GM12878 (cell line): ENCODE results near the gene KASH5. TPM values are rescaled to one million over a fixed set of nuclear protein-coding genes. Genes with fewer than 3 reads are reported as not detected.
A peak's percentile ranks its signal among the peaks of the same experiment; 100 is the strongest.

Source experiments
- E2F8 ChIP-seq: fragments of 450-650 bp; IDR thresholded peaks from 2 replicates; pipeline ENCODE4 v1.6.1; 2018; ENCODE audit warnings: mild to moderate bottlenecking, low read depth, moderate library complexity; ENCODE audit not compliant: partially characterized antibody
- EED ChIP-seq: sonication (generic); IDR thresholded peaks from 2 replicates; pipeline ENCODE4 v1.6.1; 2016; ENCODE audit warnings: antibody characterized with exemption, low read depth
- ETV6 ChIP-seq, 2 experiments: fragments of 450-650 bp in 1 of 2; IDR thresholded peaks in 1 of 2; conservative IDR thresholded peaks in 1 of 2; 2 replicates each; pipeline ENCODE4 v1.6.1; 2014; ENCODE audit warnings: antibody characterized with exemption in 1 of 2, borderline replicate concordance in 1 of 2, low read depth in 1 of 2, mild to moderate bottlenecking in 1 of 2, moderate library complexity in 1 of 2
- IKZF1 ChIP-seq: fragments of 450-650 bp; conservative IDR thresholded peaks from 2 replicates; pipeline ENCODE4 v1.6.1; 2017; ENCODE audit warnings: antibody characterized with exemption, mild to moderate bottlenecking
- KDM1A ChIP-seq: fragments of 200-600 bp; sonication (generic); IDR thresholded peaks from 2 replicates; pipeline ENCODE4 v1.6.1; 2016; ENCODE audit warnings: borderline replicate concordance
- NFXL1 ChIP-seq: fragments of 450-650 bp; IDR thresholded peaks from 2 replicates; pipeline ENCODE4 v1.6.1; 2017; ENCODE audit warnings: antibody characterized with exemption, mild to moderate bottlenecking, borderline replicate concordance
- PML ChIP-seq: IDR thresholded peaks from 2 replicates; pipeline ENCODE4 v1.6.1; 2012; ENCODE audit warnings: low read length, inconsistent platforms
- POLR2AphosphoS2 ChIP-seq: IDR thresholded peaks from 2 replicates; pipeline ENCODE4 v1.6.1; 2011; ENCODE audit warnings: low read depth, mild to moderate bottlenecking, low read length, improper control_type of control experiment, moderate library complexity
- POU2F2 ChIP-seq: IDR thresholded peaks from 3 replicates; pipeline ENCODE4 v1.6.1; 2011; ENCODE audit warnings: low read depth, mild to moderate bottlenecking, low read length, borderline replicate concordance
- RAD21 ChIP-seq: IDR thresholded peaks from 2 replicates; pipeline ENCODE4 v1.6.1; 2011; ENCODE audit warnings: mild to moderate bottlenecking, low read depth, low read length, moderate library complexity; ENCODE audit not compliant: insufficient read depth
- RFX5 ChIP-seq: IDR thresholded peaks from 2 replicates; pipeline ENCODE4 v1.6.1; 2011; ENCODE audit warnings: low read depth, low read length, improper control_type of control experiment
- SPI1 ChIP-seq: IDR thresholded peaks from 2 replicates; pipeline ENCODE4 v1.6.1; 2011; ENCODE audit warnings: low read depth, mild to moderate bottlenecking, low read length, moderate library complexity, borderline replicate concordance; ENCODE audit not compliant: insufficient read depth
- SREBF2 ChIP-seq: IDR thresholded peaks from 2 replicates; pipeline ENCODE4 v1.6.1; 2012; ENCODE audit warnings: mild to moderate bottlenecking, low read length
- TAF1 ChIP-seq: IDR thresholded peaks from 2 replicates; pipeline ENCODE4 v1.6.1; 2011; ENCODE audit warnings: mild to moderate bottlenecking, low read depth, low read length, borderline replicate concordance
- ZNF274 ChIP-seq: IDR thresholded peaks from one replicate; pipeline ENCODE4 v1.8.0; 2011; ENCODE audit not compliant: insufficient read length, insufficient read depth
- ZNF687 ChIP-seq: fragments of 450-650 bp; IDR thresholded peaks from 2 replicates; pipeline ENCODE4 v1.6.1; 2017; ENCODE audit warnings: mild to moderate bottlenecking, moderate library complexity
- polyA plus RNA-seq, 11 experiments: library from polyadenylated mRNA; depleted of rRNA in 4 of 11; unstranded in 6 of 11; stranded (reverse) in 5 of 11; fragments of >200 nt; fragmentation: Nextera tagmentation in 4 of 11; fragmentation: Illumina TruSeq in 1 of 11; extraction: Ambion mirVana in 4 of 11; extraction: Trizol in 1 of 11; gene quantifications; 1 replicate in 1 of 11; 2 replicates in 10 of 11; pipeline versions ENCODE4 v1.2.1 to v1.2.3, GENCODE V29; 2011 to 2016; ENCODE audit warnings: inconsistent platforms in 2 of 11, missing spikeins in 2 of 11, low read depth in 1 of 11
- total RNA-seq, 4 experiments: library from RNA; depleted of rRNA in 3 of 4; stranded (reverse); fragments of >200 nt in 3 of 4; fragmentation: Illumina TruSeq in 1 of 4; extraction: Trizol in 1 of 4; gene quantifications; 2 replicates each; pipeline versions ENCODE4 v1.2.1 to v1.2.3, GENCODE V29; 2013 to 2021
- TF ChIP-seq, protein P1 (sequence below): fragments of 450-650 bp; IDR thresholded peaks from 2 replicates; pipeline ENCODE4 v1.6.1; 2016; ENCODE audit warnings: mild to moderate bottlenecking
- TF ChIP-seq, protein P2 (sequence below): IDR thresholded peaks from 2 replicates; pipeline ENCODE4 v1.6.1; 2012; ENCODE audit warnings: low read depth, low read length, improper control_type of control experiment

The KASH5 gene
- total and polyA plus RNA-seq, 10 of the 15 experiments (the other 5 are each of a cell fraction or from before 2014, with no cell fraction given) = 0.03 to 0.06 (median 0.05) TPM; not detected in 7

GRCh38 chr19:49453013-49453756 lies 65.1 kb downstream of the KASH5 start, which contains the start of gene ALDH16A1 (continued):
- TF ChIP-seq, protein P1, sequence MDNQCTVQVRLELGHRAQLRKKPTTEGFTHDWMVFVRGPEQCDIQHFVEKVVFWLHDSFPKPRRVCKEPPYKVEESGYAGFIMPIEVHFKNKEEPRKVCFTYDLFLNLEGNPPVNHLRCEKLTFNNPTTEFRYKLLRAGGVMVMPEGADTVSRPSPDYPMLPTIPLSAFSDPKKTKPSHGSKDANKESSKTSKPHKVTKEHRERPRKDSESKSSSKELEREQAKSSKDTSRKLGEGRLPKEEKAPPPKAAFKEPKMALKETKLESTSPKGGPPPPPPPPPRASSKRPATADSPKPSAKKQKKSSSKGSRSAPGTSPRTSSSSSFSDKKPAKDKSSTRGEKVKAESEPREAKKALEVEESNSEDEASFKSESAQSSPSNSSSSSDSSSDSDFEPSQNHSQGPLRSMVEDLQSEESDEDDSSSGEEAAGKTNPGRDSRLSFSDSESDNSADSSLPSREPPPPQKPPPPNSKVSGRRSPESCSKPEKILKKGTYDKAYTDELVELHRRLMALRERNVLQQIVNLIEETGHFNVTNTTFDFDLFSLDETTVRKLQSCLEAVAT = no peak; the same call in 1 of the 2 replicates
- TF ChIP-seq RFX5 (0 out of 2 replicates have a peak, but pooled peaks have one; percentile 17), SREBF2 (no peak), POU2F2 (peak; percentile 80; the same call in 2 of the 3 replicates), ETV6 (conservative IDR thresholded peaks at IDR 0.05 in 1 of 2, IDR thresholded peaks at IDR 0.05 in 1 of 2; ENCODE audit: borderline replicate concordance in 1 of 2, low read depth in 1 of 2) (no peak), SPI1 (no peak), PML (peak; percentile 97), TAF1 (peak; percentile 91), NFXL1 (no peak), IKZF1 (peak; percentile 70; the same call in 1 of the 2 replicates), RAD21 (no peak), ZNF274 (no peak), POLR2AphosphoS2 (peak; percentile 97), E2F8 (no peak), ZNF687 (peak; percentile 69), EED (no peak), KDM1A (0 out of 2 replicates have a peak, but pooled peaks have one; percentile 46)
- TF ChIP-seq, protein P2, sequence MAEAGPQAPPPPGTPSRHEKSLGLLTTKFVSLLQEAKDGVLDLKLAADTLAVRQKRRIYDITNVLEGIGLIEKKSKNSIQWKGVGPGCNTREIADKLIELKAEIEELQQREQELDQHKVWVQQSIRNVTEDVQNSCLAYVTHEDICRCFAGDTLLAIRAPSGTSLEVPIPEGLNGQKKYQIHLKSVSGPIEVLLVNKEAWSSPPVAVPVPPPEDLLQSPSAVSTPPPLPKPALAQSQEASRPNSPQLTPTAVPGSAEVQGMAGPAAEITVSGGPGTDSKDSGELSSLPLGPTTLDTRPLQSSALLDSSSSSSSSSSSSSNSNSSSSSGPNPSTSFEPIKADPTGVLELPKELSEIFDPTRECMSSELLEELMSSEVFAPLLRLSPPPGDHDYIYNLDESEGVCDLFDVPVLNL = peak; percentile 89
